H1 (cell line): ENCODE data around the gene AK2. TPM values are rescaled to one million over a fixed set of nuclear protein-coding genes. Genes with fewer than 3 reads are reported as not detected.

ENCODE experiments used
- CTCF ChIA-PET: fragments of 300-600 bp; sonication (Branson Sonifier 250); formaldehyde crosslinking; loops from one replicate; lab custom pipeline; 2021; ENCODE audit not compliant: partially characterized antibody; lab: Charles Lee
- POLR2A ChIA-PET: fragments of 300-600 bp; sonication (Branson Sonifier 250); formaldehyde crosslinking; loops from one replicate; lab custom pipeline; 2021; ENCODE audit warnings: inconsistent platforms; ENCODE audit not compliant: partially characterized antibody; lab: Charles Lee
- DNase-seq, 2 experiments: peaks; one replicate each; pipeline versions ENCODE4 v3.0.0 to v3.0.0-alpha.2; 2010 to 2022; ENCODE audit warnings: low spot score in 2 of 2, low read depth in 1 of 2, mixed read lengths in 1 of 2
- FAIRE-seq: peaks from 2 replicates; lab custom pipeline; 2011; peaks lifted over from hg19 to GRCh38; lab: Jason Lieb, UNC
- H2AFZ ChIP-seq: 2 replicates; pipeline ENCODE4 v1.8.1; 2012; ENCODE audit warnings: low read length, inconsistent platforms
- H2AK5ac ChIP-seq: 2 replicates; pipeline ENCODE4 v1.6.1; 2013; ENCODE audit warnings: low read depth, low read length
- H2BK120ac ChIP-seq: replicated peaks from 2 replicates; pipeline ENCODE3; 2013; ENCODE audit warnings: low read depth, low read length, inconsistent platforms
- H2BK12ac ChIP-seq: 2 replicates; pipeline ENCODE4 v1.6.1; 2013; ENCODE audit warnings: low read depth, low read length
- H2BK15ac ChIP-seq: 2 replicates; pipeline ENCODE4 v1.6.1; 2013; ENCODE audit warnings: low read length
- H2BK20ac ChIP-seq: 2 replicates; pipeline ENCODE4 v1.6.1; 2013; ENCODE audit warnings: low read length
- H2BK5ac ChIP-seq: 2 replicates; pipeline ENCODE4 v1.6.1; 2013; ENCODE audit warnings: low read depth, low read length
- H3K14ac ChIP-seq: 2 replicates; pipeline ENCODE4 v1.6.1; 2013; ENCODE audit warnings: inconsistent platforms; ENCODE audit not compliant: insufficient read length
- H3K18ac ChIP-seq: 2 replicates; pipeline ENCODE4 v1.6.1; 2013; ENCODE audit warnings: low read length; ENCODE audit errors: extremely low read depth
- H3K23ac ChIP-seq: 2 replicates; pipeline ENCODE4 v1.6.1; 2013; ENCODE audit warnings: inconsistent platforms; ENCODE audit not compliant: insufficient read length
- H3K23me2 ChIP-seq: 2 replicates; pipeline ENCODE4 v1.6.1; 2013; ENCODE audit warnings: low read depth, low read length
- H3K27ac ChIP-seq: 2 replicates; pipeline ENCODE4 v1.6.1; 2011; ENCODE audit warnings: low read depth, low read length, inconsistent platforms
- H3K27me3 ChIP-seq, 4 experiments: replicated peaks in 1 of 4; 1 replicate in 1 of 4; 2 replicates in 3 of 4; pipeline versions ENCODE4 v1.6.1 to v1.8.1; 2011 to 2013; ENCODE audit warnings: low read length in 3 of 4, mild to moderate bottlenecking in 3 of 4, inconsistent platforms in 2 of 4, mixed read lengths in 2 of 4, moderate library complexity in 1 of 4; ENCODE audit not compliant: control insufficient read depth in 3 of 4, insufficient read depth in 3 of 4; ENCODE audit errors: extremely low read depth in 1 of 4
- H3K36me3 ChIP-seq, 4 experiments: 2 replicates each; pipeline versions ENCODE4 v1.6.1 to v1.8.1; 2011 to 2013; ENCODE audit warnings: mild to moderate bottlenecking in 4 of 4, low read length in 3 of 4, moderate library complexity in 2 of 4, control low read depth in 1 of 4, inconsistent platforms in 1 of 4; ENCODE audit not compliant: insufficient read depth in 4 of 4, control insufficient read depth in 2 of 4
- H3K4ac ChIP-seq: replicated peaks from 2 replicates; pipeline ENCODE3; 2013; ENCODE audit warnings: low read length, low read depth, mixed read lengths, inconsistent platforms; ENCODE audit not compliant: insufficient read length
- H3K4me1 ChIP-seq, 4 experiments: replicated peaks in 1 of 4; 1 replicate in 1 of 4; 2 replicates in 3 of 4; pipeline versions ENCODE4 v1.6.1 to v1.8.1; 2011 to 2013; ENCODE audit warnings: low read length in 3 of 4, inconsistent platforms in 2 of 4, mixed read lengths in 1 of 4; ENCODE audit not compliant: insufficient read depth in 4 of 4, control insufficient read depth in 3 of 4
- H3K4me2 ChIP-seq, 2 experiments: 2 replicates each; pipeline versions ENCODE4 v1.6.1 to v1.8.1; 2011 to 2013; ENCODE audit warnings: low read depth in 2 of 2, low read length in 2 of 2, control low read depth in 1 of 2, inconsistent platforms in 1 of 2, mild to moderate bottlenecking in 1 of 2; ENCODE audit not compliant: insufficient read depth in 1 of 2
- H3K4me3 ChIP-seq, 4 experiments: fragments of 200-600, 300-600 bp in 1 of 4; sonication (generic), shearing (Covaris generic), sonication (Bioruptor Twin) in 1 of 4; 2 replicates each; pipeline versions ENCODE4 v1.5.1 to v1.8.1; 2011 to 2016; ENCODE audit warnings: low read length in 4 of 4, low read depth in 3 of 4, control low read depth in 2 of 4, inconsistent platforms in 2 of 4, mild to moderate bottlenecking in 2 of 4, mixed read lengths in 1 of 4, moderate library complexity in 1 of 4; ENCODE audit not compliant: insufficient read depth in 2 of 4; ENCODE audit errors: extremely low read depth in 1 of 4
- H3K56ac ChIP-seq: replicated peaks from 2 replicates; pipeline ENCODE3; 2013; ENCODE audit warnings: low read depth, mild to moderate bottlenecking, mixed read lengths, low read length, inconsistent platforms; ENCODE audit not compliant: insufficient read length
- H3K79me1 ChIP-seq: 2 replicates; pipeline ENCODE4 v1.6.1; 2013; ENCODE audit warnings: low read depth, low read length, control low read depth
- H3K79me2 ChIP-seq, 2 experiments: 2 replicates each; pipeline versions ENCODE4 v1.6.1 to v1.8.1; 2012 to 2013; ENCODE audit warnings: low read length in 2 of 2, mild to moderate bottlenecking in 2 of 2, inconsistent platforms in 1 of 2; ENCODE audit not compliant: insufficient read depth in 2 of 2, control insufficient read depth in 1 of 2
- H3K9ac ChIP-seq, 4 experiments: replicated peaks in 1 of 4; 1 replicate in 1 of 4; 2 replicates in 3 of 4; pipeline versions ENCODE4 v1.6.1 to v1.8.1; 2011 to 2013; ENCODE audit warnings: low read depth in 3 of 4, low read length in 3 of 4, control low read depth in 2 of 4, mild to moderate bottlenecking in 2 of 4, moderate library complexity in 2 of 4, inconsistent platforms in 1 of 4; ENCODE audit errors: extremely low read depth in 1 of 4
- H3K9me3 ChIP-seq, 2 experiments: 2 replicates each; pipeline versions ENCODE4 v1.6.1 to v1.8.1; 2012 to 2013; ENCODE audit warnings: mild to moderate bottlenecking in 2 of 2, moderate library complexity in 2 of 2, control low read depth in 1 of 2, inconsistent platforms in 1 of 2, low read depth in 1 of 2, low read length in 1 of 2, mixed read lengths in 1 of 2; ENCODE audit not compliant: insufficient read depth in 2 of 2
- H4K20me1 ChIP-seq, 2 experiments: replicated peaks in 1 of 2; 2 replicates each; pipeline versions ENCODE3 to v1.8.1; 2011 to 2013; ENCODE audit warnings: inconsistent platforms in 2 of 2, low read length in 2 of 2, mild to moderate bottlenecking in 1 of 2; ENCODE audit not compliant: insufficient read depth in 2 of 2, control insufficient read depth in 1 of 2
- H4K5ac ChIP-seq: 2 replicates; pipeline ENCODE4 v1.6.1; 2013; ENCODE audit warnings: low read length, low read depth, mixed read lengths, inconsistent platforms; ENCODE audit not compliant: insufficient read length
- H4K8ac ChIP-seq: 2 replicates; pipeline ENCODE4 v1.8.0; 2013; ENCODE audit warnings: mild to moderate bottlenecking, moderate library complexity, low read length, inconsistent platforms; ENCODE audit not compliant: insufficient read depth; ENCODE audit errors: extremely low read depth
- H4K91ac ChIP-seq: replicated peaks from 2 replicates; pipeline ENCODE3; 2013; ENCODE audit warnings: low read length, mixed read lengths, inconsistent platforms; ENCODE audit not compliant: insufficient read length
- CTCF ChIP-seq, 3 experiments: IDR thresholded peaks; 1 replicate in 2 of 3; 2 replicates in 1 of 3; pipeline versions ENCODE4 v1.5.1 to v1.6.1; 2011; ENCODE audit warnings: low read length in 3 of 3, mild to moderate bottlenecking in 3 of 3, inconsistent platforms in 2 of 3, low read depth in 1 of 3, moderate library complexity in 1 of 3; ENCODE audit not compliant: insufficient read depth in 1 of 3; ENCODE audit errors: control extremely low read depth in 1 of 3
- SRF ChIP-seq: IDR thresholded peaks from 2 replicates; pipeline ENCODE4 v1.6.1; 2011; ENCODE audit warnings: mild to moderate bottlenecking, low read depth, low read length, moderate library complexity
- WGBS, 2 experiments: shearing (Covaris generic) in 1 of 2; methylation state at CpG; one replicate each; pipeline versions ENCODE4 v1.1.6 to v1.1.7; 2013 to 2015; ENCODE audit warnings: low lambda C conversion rate in 2 of 2, mixed read lengths in 2 of 2, inconsistent platforms in 1 of 2, low coverage in 1 of 2, missing lambda C conversion rate in 1 of 2; ENCODE audit not compliant: insufficient replicate concordance in 2 of 2, insufficient coverage in 1 of 2, insufficient read length in 1 of 2; ENCODE audit errors: extremely low coverage in 1 of 2, missing lambda C conversion rate in 1 of 2; 5-methylcytosine and 5-hydroxymethylcytosine counted together
- polyA plus RNA-seq, 7 experiments: library from polyadenylated mRNA; depleted of rRNA in 3 of 7; stranded (reverse) in 5 of 7; unstranded in 2 of 7; fragments of >200 nt in 5 of 7; fragments of 200-250 nt in 2 of 7; gene quantifications; 1 replicate in 5 of 7; 2 replicates in 1 of 7; 4 replicates in 1 of 7; pipeline versions ENCODE4 v1.2.1 to v1.2.3, GENCODE V29; 2011 to 2013; ENCODE audit warnings: missing spikeins in 2 of 7, mixed read lengths in 2 of 7
- total RNA-seq: library from RNA; stranded (reverse); fragmentation: NEBNext Ultra II Directional; extraction: Animal tissue kit (Norgen Biotek cat#: 25700); gene quantifications from 2 replicates; pipeline ENCODE4 v1.2.1, GENCODE V29; 2021

AK2 gene
- total and polyA plus RNA-seq, 2 of the 8 experiments (the other 6 are each of a cell fraction or from before 2014, with no cell fraction given) = 92.3 to 137 TPM

GRCh38 chr1:33050221-33051076, 13.8 kb upstream of the AK2 start:
- Histone ChIP-seq H4K91ac (no peak overlapping the region), H3K23me2 (no peaks in the 10 kb centered on the region), H3K23ac (no peak overlapping the region), H3K4ac (no peak overlapping the region), H3K9me3 (peaks cover 0 to 6% of the 10 kb centered on the region in 2 experiments; a peak in 2 of 4 replicates), H4K8ac (no peak overlapping the region), H2BK12ac (no peak overlapping the region), H2BK120ac (no peak overlapping the region), H2BK20ac (no peak overlapping the region), H4K5ac (no peak overlapping the region), H3K36me3 (no peaks in the 10 kb centered on the region), H2BK5ac (no peak overlapping the region), H3K79me2 (no peaks in the 10 kb centered on the region), H3K18ac (no peak overlapping the region), H3K4me3 (no peak overlapping the region), H3K14ac (no peak overlapping the region), H2BK15ac (no peak overlapping the region), H3K79me1 (no peaks in the 10 kb centered on the region)
- no peak for FAIRE-seq
- POLR2A ChIA-PET = interaction anchor here (0.6 to 0.7 kb wide), 2 partner anchors 19 to 221 kb away, joined by 3 read pairs; no protein-coding TSS in a partner anchor
- DNase-seq = no peak
- CTCF ChIA-PET = interaction anchor here (0.7 to 1.4 kb wide), 4 partner anchors 10 to 1560 kb away, joined by 3 to 5 read pairs (median 4); no protein-coding TSS in a partner anchor
- WGBS, 2 experiments = 96% methylated on average over 17 of the region's 17 CpGs; no CpG with 5 or more reads in 1 of the 2 experiments
- TF ChIP-seq CTCF (IDR thresholded peaks at IDR 0.05; ENCODE audit: control extremely low read depth in 1 of 3, insufficient read depth in 1 of 3, low read depth in 1 of 3, low read length in 3 of 3) = peak; percentile 3 to 32 (median 20); a peak in 3 of 4 replicates
- TF ChIP-seq SRF = no peak
- TF ChIP-seq, all 59 proteins: peak for 1
- H3K4me1 ChIP-seq = peaks cover 0 to 2% (median under 1%) of the 10 kb centered on the region in 4 experiments; a peak in 1 of 7 replicates
- H3K27me3 ChIP-seq = no peaks in the 10 kb centered on the region
- no peak overlapping the region for H3K56ac ChIP-seq
- H4K20me1 ChIP-seq = no peaks in the 10 kb centered on the region
- H3K27ac ChIP-seq = no peak overlapping the region
- H3K4me2 ChIP-seq = no peak overlapping the region
- H3K9ac ChIP-seq = no peak overlapping the region
- no peak overlapping the region for H2AFZ ChIP-seq
- H2AK5ac ChIP-seq = no peak overlapping the region
